SKM-1 (cell line): Measurements from ENCODE around the gene STRIP2.
"Not testable (repeated sequence)": the region's sequence is repeated elsewhere in the genome, so short reads cannot be mapped to it uniquely, and the experiment has no call there.

ENCODE experiments used
- DNase-seq: peaks from one replicate; lab custom pipeline; 2025; ENCODE audit not compliant: unreplicated experiment; lab: John Stamatoyannopoulos, UW

The STRIP2 gene

DNA sequence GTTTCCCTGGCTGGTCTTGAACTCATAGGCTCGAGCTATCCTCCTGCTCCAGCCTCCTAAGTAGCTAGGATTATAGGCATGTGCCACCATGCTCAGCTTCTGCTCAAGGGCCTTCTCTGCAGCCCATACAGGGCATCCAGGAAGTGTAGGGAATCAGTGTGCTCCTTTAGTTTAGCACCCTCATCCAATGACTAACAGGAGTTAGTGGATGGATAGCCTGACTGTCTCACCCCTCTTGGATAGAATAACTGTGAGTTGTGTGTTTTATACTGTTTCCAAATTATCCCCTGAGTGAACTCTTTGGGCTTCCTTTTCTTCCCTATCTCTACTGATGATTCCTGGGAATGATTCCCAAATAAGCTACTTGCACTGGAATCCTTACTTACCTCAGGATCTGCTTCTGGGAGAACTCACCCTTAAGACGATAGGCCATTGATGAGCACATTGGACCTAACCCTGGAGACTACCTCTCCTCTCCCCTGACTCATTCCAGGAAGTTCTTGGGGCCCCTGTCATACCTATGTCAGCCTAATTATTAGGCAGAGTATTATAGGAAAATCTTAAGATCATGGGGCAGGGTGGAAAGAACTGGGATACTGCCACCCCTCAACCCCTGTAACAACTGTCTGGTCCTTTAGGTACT, 18.5 kb downstream of the STRIP2 start:
- DNase-seq, result no peak

DNA sequence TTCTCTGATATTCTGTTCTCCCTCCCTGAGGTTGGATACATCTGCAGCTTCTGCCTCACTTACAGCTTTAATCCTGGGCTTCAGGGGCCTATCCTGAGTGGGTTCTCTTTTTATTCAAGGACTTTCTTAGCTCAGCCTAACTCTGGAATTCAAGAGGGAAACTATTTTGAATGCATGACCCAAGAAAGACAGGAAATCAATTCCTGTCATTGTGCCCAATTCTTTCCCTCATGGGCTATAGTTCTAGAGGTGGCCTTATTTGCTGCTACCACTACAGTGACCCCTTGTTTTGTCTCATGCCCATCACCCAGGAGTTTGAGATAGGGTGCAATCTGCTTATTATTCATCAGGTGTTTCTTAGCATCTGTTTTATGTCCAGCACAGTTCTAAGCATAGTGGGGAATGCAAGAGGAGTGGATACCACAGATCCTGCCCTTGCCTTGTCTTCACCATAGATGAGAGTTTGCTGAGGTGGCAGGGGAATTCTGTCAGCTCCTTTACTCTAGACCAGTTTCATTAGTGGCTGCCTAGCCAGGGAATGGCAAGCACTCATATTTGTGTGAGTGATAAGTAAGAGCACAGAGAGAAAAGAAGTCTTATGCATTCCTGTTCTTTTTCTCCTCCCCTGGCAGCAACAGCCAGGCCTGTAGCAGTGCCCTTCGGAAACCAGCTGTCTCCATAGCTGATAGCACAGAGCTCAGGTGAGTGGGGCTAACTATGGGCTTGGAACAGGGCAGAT, 19.4 kb downstream of the STRIP2 start:
- no peak for DNase-seq

- DNase-seq, result no peak
Measured at GRCh38 chr7:129454249-129454551, 20.0 kb downstream of the STRIP2 start.

DNA sequence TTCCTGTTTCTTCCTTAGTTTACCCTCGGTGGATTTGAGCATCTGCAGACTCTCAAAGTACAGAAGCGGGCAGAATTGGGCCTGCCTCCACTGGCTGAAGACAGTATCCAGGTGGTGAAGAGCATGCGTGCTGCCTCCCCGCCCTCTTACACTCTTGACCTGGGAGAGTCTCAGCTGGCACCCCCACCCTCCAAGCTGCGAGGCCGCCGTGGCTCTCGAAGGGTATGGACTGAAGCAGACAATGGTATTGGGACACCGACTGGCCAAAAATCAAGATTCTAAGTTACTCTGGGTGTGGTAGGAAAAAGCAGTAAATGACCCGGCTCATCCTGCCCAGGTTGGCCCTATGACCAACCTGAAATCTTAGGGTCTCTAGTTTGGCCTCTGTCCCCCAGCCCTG, 22.2 kb downstream of the STRIP2 start:
- no peak for DNase-seq

- no peak for DNase-seq
Measured at GRCh38 chr7:129457101-129457500, 22.9 kb downstream of the STRIP2 start.

DNA sequence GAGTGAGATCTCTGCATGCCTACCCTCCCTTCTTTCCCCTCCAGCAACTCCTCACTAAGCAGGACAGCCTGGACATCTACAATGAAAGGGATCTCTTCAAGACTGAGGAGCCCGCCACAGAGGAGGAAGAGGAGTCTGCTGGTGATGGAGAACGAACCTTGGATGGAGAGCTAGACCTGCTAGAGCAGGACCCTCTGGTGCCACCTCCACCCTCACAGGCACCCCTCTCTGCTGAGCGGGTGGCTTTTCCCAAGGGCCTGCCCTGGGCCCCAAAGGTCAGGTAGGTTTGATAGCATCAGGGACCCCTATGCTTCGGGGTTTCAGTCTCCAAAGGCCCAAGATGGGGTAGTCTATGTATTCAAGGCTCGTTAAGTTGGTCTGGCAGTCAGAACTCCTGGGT, 23.9 kb downstream of the STRIP2 start:
- no peak for DNase-seq

DNA sequence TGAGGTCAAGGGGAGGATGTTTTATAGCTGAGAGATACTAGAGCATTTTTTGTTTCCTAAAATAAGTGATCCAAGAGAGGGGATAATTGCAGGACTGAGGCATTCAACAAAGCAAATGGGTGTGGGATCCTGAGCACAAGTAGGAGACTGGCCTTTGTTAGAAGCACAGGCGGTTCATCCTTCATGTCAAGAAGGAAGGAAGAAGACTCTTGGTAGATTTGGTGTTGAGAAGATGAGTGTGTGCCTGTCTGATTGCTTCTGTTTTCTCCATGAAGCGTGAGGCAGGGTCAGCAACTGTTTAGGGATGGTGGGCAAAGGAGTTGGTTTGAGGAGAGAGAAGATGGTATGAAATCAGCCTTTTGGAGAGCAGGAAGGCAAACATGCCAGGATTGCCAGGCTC, 27.6 kb downstream of the STRIP2 start:
- no peak for DNase-seq

DNA sequence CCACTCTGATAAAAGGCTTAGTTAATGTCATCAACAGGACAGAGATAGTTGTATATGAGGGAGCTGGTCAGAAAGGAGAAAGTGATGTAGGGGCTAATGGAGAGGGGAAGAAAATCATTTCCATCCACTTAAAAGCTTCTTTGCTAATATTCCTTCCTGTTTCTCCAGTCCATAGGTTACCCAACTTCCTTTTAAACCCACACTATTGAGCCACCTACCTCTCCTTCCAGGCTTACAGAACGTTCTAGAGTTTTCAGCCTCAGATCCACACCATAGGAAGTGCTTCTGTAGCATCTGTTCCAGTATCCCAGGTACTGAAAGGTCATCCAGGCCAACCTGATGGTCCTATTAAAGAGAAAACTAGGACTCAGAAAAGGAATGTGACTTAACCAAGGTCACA, 28.2 kb downstream of the STRIP2 start:
- peak; percentile 68 for DNase-seq

- DNase-seq, result no peak
Measured at GRCh38 chr7:129464194-129464593, 30.0 kb downstream of the STRIP2 start.

GRCh38 chr7:129465080-129465479, 30.8 kb downstream of the STRIP2 start:
- no peak for DNase-seq

DNA sequence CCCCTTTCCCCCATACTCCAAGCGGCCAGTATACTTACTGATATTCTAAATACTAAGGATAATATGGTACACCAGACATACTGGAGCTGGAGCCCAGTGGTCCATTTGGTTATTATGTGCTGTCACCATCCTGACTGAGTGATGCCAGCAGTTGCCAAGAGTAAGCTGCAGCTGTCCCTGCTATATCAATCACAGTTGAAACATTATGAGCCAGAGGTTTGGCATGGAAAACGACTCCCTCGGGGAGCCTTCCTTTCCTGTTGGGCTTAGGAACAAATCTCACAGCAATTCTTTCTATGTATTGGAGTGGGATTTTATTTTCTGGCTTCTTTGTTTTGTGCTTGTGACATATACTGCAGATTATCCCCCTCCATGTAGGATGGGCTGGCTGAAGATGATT, 32.6 kb downstream of the STRIP2 start:
- no peak for DNase-seq

GRCh38 chr7:129468087-129468486, 33.9 kb downstream of the STRIP2 start:
- DNase-seq, result no peak

- no peak for DNase-seq
Measured at GRCh38 chr7:129468547-129468946, 34.3 kb downstream of the STRIP2 start.

DNA sequence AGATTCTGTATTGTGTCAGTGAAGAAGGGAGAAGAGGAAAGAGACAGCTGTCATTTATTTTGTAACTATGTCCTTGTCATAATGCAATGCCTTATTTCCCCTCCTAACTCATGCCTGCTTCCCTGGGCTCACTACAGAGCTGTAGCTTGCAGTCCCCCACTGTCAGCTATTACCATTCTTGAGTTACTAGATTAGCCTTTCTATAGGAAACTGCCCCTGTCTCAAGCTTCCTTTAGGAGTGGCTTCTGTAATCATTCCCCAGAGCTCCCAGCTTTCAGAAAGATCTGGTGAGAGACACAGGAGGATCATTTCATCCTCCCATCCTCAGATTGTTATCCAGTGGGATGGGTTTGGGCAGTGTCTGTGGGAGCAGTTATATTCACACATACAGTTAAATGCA, 35.7 kb downstream of the STRIP2 start:
- no peak for DNase-seq

- DNase-seq, result no peak
Measured at GRCh38 chr7:129470411-129470810, 36.2 kb downstream of the STRIP2 start.

GRCh38 chr7:129471402-129471827, 37.2 kb downstream of the STRIP2 start:
- no peak for DNase-seq

DNA sequence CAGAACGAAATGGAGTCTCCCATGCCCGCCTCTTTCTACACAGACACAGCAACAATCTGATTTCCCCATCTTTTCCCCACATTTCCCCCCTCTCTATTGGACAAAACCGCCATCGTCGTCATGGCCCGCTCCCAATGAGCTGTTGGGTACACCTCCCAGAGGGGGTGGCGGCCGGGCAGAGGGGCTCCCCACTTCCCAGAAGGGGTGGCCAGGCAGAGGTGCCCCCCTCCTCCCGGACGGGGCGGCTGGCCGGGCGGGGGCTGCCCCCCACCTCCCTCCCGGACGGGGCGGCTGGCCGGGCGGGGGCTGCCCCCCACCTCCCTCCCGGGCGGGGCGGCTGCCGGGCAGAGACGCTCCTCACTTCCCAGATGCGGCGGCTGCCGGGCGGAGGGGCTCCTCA, 41.7 kb downstream of the STRIP2 start:
- DNase-seq, result not testable (repeated sequence)

GRCh38 chr7:129476398-129476797, 42.2 kb downstream of the STRIP2 start:
- not testable (repeated sequence) for DNase-seq

GRCh38 chr7:129479831-129480230, 45.6 kb downstream of the STRIP2 start:
- DNase-seq, result no peak

DNA sequence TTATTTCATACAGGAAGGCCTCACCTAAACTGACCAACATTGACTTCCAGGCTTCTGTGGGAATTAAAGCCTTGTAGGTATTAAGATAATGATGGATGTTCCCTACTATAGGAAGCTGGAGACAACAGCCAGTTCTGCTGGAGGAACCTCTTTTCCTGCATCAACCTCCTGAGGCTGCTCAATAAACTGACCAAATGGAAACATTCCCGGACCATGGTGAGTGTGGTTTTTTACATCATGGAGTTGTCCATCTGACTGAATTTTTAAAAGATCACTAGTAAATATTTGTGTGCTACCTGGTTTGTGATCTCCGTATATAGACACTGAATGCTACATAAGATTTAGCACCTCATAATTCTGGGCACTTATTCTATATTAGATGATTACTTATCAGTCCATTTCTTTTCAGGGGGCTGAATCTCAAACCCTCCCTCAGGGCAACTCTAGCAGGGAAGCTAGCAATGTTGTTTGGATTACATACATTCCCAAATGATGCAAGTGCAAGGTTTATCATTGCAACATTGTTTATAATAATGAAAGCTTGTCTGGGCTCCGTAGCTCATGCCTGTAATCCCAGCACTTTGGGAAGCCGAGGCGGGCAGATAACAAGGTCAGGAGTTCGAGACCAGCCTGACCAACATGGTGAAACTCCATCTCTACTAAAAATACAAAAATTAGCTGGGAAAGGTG, 46.6 kb downstream of the STRIP2 start:
- no peak for DNase-seq

DNA sequence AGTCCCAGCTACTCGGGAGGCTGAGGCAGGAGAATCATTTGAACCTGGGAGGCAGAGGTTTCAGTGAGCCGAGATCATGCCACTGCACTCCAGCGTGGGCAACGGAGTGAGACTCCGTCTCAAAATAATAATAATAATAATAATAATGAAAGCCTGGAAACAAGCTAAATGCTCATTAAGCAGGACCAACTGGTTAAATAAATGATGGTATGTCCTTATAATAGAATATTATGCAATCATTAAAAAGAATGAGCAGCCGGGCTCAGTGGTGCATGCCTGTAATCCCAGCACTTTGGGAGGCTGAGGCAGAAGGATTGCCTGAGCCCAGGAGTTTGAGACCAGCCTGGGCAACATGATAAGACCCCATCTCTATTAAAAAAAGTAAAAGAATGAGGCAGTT, 47.1 kb downstream of the STRIP2 start:
- not testable (repeated sequence) for DNase-seq

GRCh38 chr7:129482781-129483180, 48.5 kb downstream of the STRIP2 start:
- DNase-seq, result no peak
